GM12878 (cell line): Measurements from ENCODE around the gene PDRG1. TPM values are rescaled to one million over a fixed set of nuclear protein-coding genes. Genes with fewer than 3 reads are reported as not detected.

ENCODE experiments used
- CHD2 ChIP-seq: IDR thresholded peaks from 2 replicates; pipeline ENCODE4 v1.6.1; 2011; ENCODE audit warnings: low read depth, low read length, improper control_type of control experiment, borderline replicate concordance
- PAX8 ChIP-seq: fragments of 450-650 bp; IDR thresholded peaks from 2 replicates; pipeline ENCODE4 v1.6.1; 2017; ENCODE audit warnings: mild to moderate bottlenecking, moderate library complexity
- SRF ChIP-seq, 2 experiments: IDR thresholded peaks; 2 replicates each; pipeline ENCODE4 v1.6.1; 2011; ENCODE audit warnings: low read depth in 2 of 2, low read length in 2 of 2, mild to moderate bottlenecking in 1 of 2, moderate library complexity in 1 of 2
- SUPT20H ChIP-seq: IDR thresholded peaks from 2 replicates; pipeline ENCODE4 v1.6.1; 2011; ENCODE audit warnings: low read depth, mild to moderate bottlenecking, low read length, moderate library complexity, borderline replicate concordance; ENCODE audit not compliant: control insufficient read depth
- ZNF274 ChIP-seq: IDR thresholded peaks from one replicate; pipeline ENCODE4 v1.8.0; 2011; ENCODE audit not compliant: insufficient read length, insufficient read depth
- polyA plus RNA-seq, 11 experiments: library from polyadenylated mRNA; depleted of rRNA in 4 of 11; unstranded in 6 of 11; stranded (reverse) in 5 of 11; fragments of >200 nt; fragmentation: Nextera tagmentation in 4 of 11; fragmentation: Illumina TruSeq in 1 of 11; extraction: Ambion mirVana in 4 of 11; extraction: Trizol in 1 of 11; gene quantifications; 1 replicate in 1 of 11; 2 replicates in 10 of 11; pipeline versions ENCODE4 v1.2.1 to v1.2.3, GENCODE V29; 2011 to 2016; ENCODE audit warnings: inconsistent platforms in 2 of 11, missing spikeins in 2 of 11, low read depth in 1 of 11
- small RNA-seq: library from RNA; depleted of rRNA; stranded (forward); fragments of <200 nt; gene quantifications from one replicate; pipeline ENCODE3, GENCODE V24; 2014
- total RNA-seq, 4 experiments: library from RNA; depleted of rRNA in 3 of 4; stranded (reverse); fragments of >200 nt in 3 of 4; fragmentation: Illumina TruSeq in 1 of 4; extraction: Trizol in 1 of 4; gene quantifications; 2 replicates each; pipeline versions ENCODE4 v1.2.1 to v1.2.3, GENCODE V29; 2013 to 2021

PDRG1 gene
- total and polyA plus RNA-seq, 10 of the 15 experiments (the other 5 are each of a cell fraction or from before 2014, with no cell fraction given), result 11.1 to 55.8 (median 23.3) TPM

DNA sequence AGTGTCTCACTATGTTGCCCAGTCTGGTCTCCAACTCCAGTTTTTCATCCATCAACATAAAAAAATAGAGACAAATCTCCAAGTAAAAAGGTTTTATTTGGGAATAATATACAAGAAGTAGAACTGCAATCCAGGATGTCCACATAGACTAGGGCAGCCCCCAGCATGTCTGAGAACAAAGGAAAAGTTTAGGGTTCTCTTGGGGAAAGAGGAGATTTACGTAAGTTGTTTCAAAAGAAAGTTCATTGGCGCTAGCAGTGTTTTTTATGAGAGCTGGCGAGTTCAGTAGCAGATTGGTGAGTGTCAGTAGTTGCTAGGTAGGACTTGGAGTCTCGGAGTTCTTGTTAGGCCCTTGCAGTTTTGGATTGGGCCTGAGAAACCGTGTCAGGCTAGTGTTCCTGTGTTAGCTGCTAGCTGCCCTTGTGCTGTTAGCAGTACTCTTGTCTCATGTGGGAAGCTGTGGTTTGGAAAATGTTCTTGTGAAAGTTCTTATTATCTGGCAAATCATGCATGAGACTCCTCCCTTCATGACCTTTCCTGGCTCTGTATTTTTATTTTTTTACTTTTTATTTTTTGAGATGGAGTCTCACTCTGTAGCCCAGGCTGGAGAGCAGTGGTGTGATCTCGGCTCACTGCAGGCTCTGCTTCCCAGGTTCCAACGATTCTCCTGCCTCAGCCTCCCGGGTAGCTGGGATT is 56.7 kb downstream of the PDRG1 start (continued):
- TF ChIP-seq CHD2 (peak; percentile 24; the same call in 1 of the 2 replicates), ZNF274 (no peak), PAX8 (no peak), SRF (IDR thresholded peaks at IDR 0.05; ENCODE audit: low read depth in 2 of 2, low read length in 2 of 2) (no peak), SUPT20H (no peak)

Small RNA genes lying within 50 kb of the gene (small RNA-seq; reads per million reads assigned to genes)
- not detected for gene RNU1-94P

Other genes with a start within 250 kb of the PDRG1 start
Only the 7 nearest of the 10 such genes appear.
- 0.28 and 0.44 TPM in 2 replicates for gene MYLK2, start 132.7 kb downstream of the PDRG1 start, total RNA-seq (2014; rRNA removed)
- 0.18 and 0.23 TPM in 2 replicates for gene MYLK2, start 132.7 kb downstream of the PDRG1 start, total RNA-seq (2014; rRNA removed; fragmentation: Illumina TruSeq; extraction: Trizol)
- gene MYLK2, start 132.7 kb downstream of the PDRG1 start, total RNA-seq (2021), result 0.58 and 0.67 TPM in 2 replicates
- gene MYLK2, start 132.7 kb downstream of the PDRG1 start, polyA plus RNA-seq (2011; rRNA removed), result 0.06 and 0.07 TPM in 2 replicates
- gene MYLK2, start 132.7 kb downstream of the PDRG1 start, polyA plus RNA-seq (2014; fragmentation: Illumina TruSeq; extraction: Trizol), result 0.08 and 0.09 TPM in 2 replicates
- gene MYLK2, start 132.7 kb downstream of the PDRG1 start, polyA plus RNA-seq (2014; fragmentation: Nextera tagmentation; extraction: Ambion mirVana), result under 1 TPM in 1 of 2 experiments, not detected in 1; 0.04 TPM
- 0.47 and 0.80 TPM in 2 replicates for gene MYLK2, start 132.7 kb downstream of the PDRG1 start, polyA plus RNA-seq (2014; rRNA removed)
- gene MYLK2, start 132.7 kb downstream of the PDRG1 start, polyA plus RNA-seq (2016; fragmentation: Nextera tagmentation; extraction: Ambion mirVana), result under 1 TPM; 0.15 to 0.24 TPM
- gene FOXS1, start 106.4 kb downstream of the PDRG1 start, total RNA-seq (2014; rRNA removed), result not detected in 2 replicates
- not detected in 2 replicates for gene FOXS1, start 106.4 kb downstream of the PDRG1 start, total RNA-seq (2014; rRNA removed; fragmentation: Illumina TruSeq; extraction: Trizol)
- not detected in 2 replicates for gene FOXS1, start 106.4 kb downstream of the PDRG1 start, total RNA-seq (2021)
- not detected in 2 replicates for gene FOXS1, start 106.4 kb downstream of the PDRG1 start, polyA plus RNA-seq (2011; rRNA removed)
- not detected in 2 replicates for gene FOXS1, start 106.4 kb downstream of the PDRG1 start, polyA plus RNA-seq (2014; fragmentation: Illumina TruSeq; extraction: Trizol)
- gene FOXS1, start 106.4 kb downstream of the PDRG1 start, polyA plus RNA-seq (2014; fragmentation: Nextera tagmentation; extraction: Ambion mirVana), result not detected
- gene FOXS1, start 106.4 kb downstream of the PDRG1 start, polyA plus RNA-seq (2014; rRNA removed), result not detected in 2 replicates
- not detected for gene FOXS1, start 106.4 kb downstream of the PDRG1 start, polyA plus RNA-seq (2016; fragmentation: Nextera tagmentation; extraction: Ambion mirVana)
- gene DUSP15, start 81.5 kb downstream of the PDRG1 start, total RNA-seq (2014; rRNA removed), result 1.4 and 3.0 TPM in 2 replicates
- gene DUSP15, start 81.5 kb downstream of the PDRG1 start, total RNA-seq (2014; rRNA removed; fragmentation: Illumina TruSeq; extraction: Trizol), result 0.67 and 0.83 TPM in 2 replicates
- gene DUSP15, start 81.5 kb downstream of the PDRG1 start, total RNA-seq (2021), result 2.5 and 3.2 TPM in 2 replicates
- 0.89 and 1.8 TPM in 2 replicates for gene DUSP15, start 81.5 kb downstream of the PDRG1 start, polyA plus RNA-seq (2011; rRNA removed)
- gene DUSP15, start 81.5 kb downstream of the PDRG1 start, polyA plus RNA-seq (2014; fragmentation: Illumina TruSeq; extraction: Trizol), result 0.22 TPM in 1 of 2 replicates, not detected in the other
- gene DUSP15, start 81.5 kb downstream of the PDRG1 start, polyA plus RNA-seq (2014; fragmentation: Nextera tagmentation; extraction: Ambion mirVana), result under 1 TPM in 1 of 2 experiments, not detected in 1; 0.06 TPM
- 2.4 and 3.0 TPM in 2 replicates for gene DUSP15, start 81.5 kb downstream of the PDRG1 start, polyA plus RNA-seq (2014; rRNA removed)
- gene DUSP15, start 81.5 kb downstream of the PDRG1 start, polyA plus RNA-seq (2016; fragmentation: Nextera tagmentation; extraction: Ambion mirVana), result under 1 TPM; 0.16 to 0.33 TPM
- 0.17 TPM in 1 of 2 replicates, not detected in the other for gene TTLL9, start 81.4 kb downstream of the PDRG1 start, total RNA-seq (2014; rRNA removed)
- 0.04 and 0.09 TPM in 2 replicates for gene TTLL9, start 81.4 kb downstream of the PDRG1 start, total RNA-seq (2014; rRNA removed; fragmentation: Illumina TruSeq; extraction: Trizol)
- gene TTLL9, start 81.4 kb downstream of the PDRG1 start, total RNA-seq (2021), result 0.08 and 0.21 TPM in 2 replicates
- 0.62 and 0.77 TPM in 2 replicates for gene TTLL9, start 81.4 kb downstream of the PDRG1 start, polyA plus RNA-seq (2011; rRNA removed)
- 0.14 and 0.15 TPM in 2 replicates for gene TTLL9, start 81.4 kb downstream of the PDRG1 start, polyA plus RNA-seq (2014; fragmentation: Illumina TruSeq; extraction: Trizol)
- under 1 TPM in 1 of 2 experiments, not detected in 1; 0.03 TPM for gene TTLL9, start 81.4 kb downstream of the PDRG1 start, polyA plus RNA-seq (2014; fragmentation: Nextera tagmentation; extraction: Ambion mirVana)
- 0.14 and 0.22 TPM in 2 replicates for gene TTLL9, start 81.4 kb downstream of the PDRG1 start, polyA plus RNA-seq (2014; rRNA removed)
- under 1 TPM in 1 of 2 experiments, not detected in 1; 0.08 TPM for gene TTLL9, start 81.4 kb downstream of the PDRG1 start, polyA plus RNA-seq (2016; fragmentation: Nextera tagmentation; extraction: Ambion mirVana)
- under 0.01 TPM in 1 of 2 replicates, not detected in the other for gene XKR7, start 16.1 kb upstream of the PDRG1 start, total RNA-seq (2014; rRNA removed)
- not detected in 2 replicates for gene XKR7, start 16.1 kb upstream of the PDRG1 start, total RNA-seq (2014; rRNA removed; fragmentation: Illumina TruSeq; extraction: Trizol)
- gene XKR7, start 16.1 kb upstream of the PDRG1 start, total RNA-seq (2021), result not detected in 2 replicates
- not detected in 2 replicates for gene XKR7, start 16.1 kb upstream of the PDRG1 start, polyA plus RNA-seq (2011; rRNA removed)
- gene XKR7, start 16.1 kb upstream of the PDRG1 start, polyA plus RNA-seq (2014; fragmentation: Illumina TruSeq; extraction: Trizol), result not detected in 2 replicates
- gene XKR7, start 16.1 kb upstream of the PDRG1 start, polyA plus RNA-seq (2014; fragmentation: Nextera tagmentation; extraction: Ambion mirVana), result not detected
- gene XKR7, start 16.1 kb upstream of the PDRG1 start, polyA plus RNA-seq (2014; rRNA removed), result not detected in 2 replicates
- not detected for gene XKR7, start 16.1 kb upstream of the PDRG1 start, polyA plus RNA-seq (2016; fragmentation: Nextera tagmentation; extraction: Ambion mirVana)
- gene CCM2L, start 58.4 kb upstream of the PDRG1 start, total RNA-seq (2014; rRNA removed), result not detected in 2 replicates
- not detected in 2 replicates for gene CCM2L, start 58.4 kb upstream of the PDRG1 start, total RNA-seq (2014; rRNA removed; fragmentation: Illumina TruSeq; extraction: Trizol)
- gene CCM2L, start 58.4 kb upstream of the PDRG1 start, total RNA-seq (2021), result not detected in 2 replicates
- gene CCM2L, start 58.4 kb upstream of the PDRG1 start, polyA plus RNA-seq (2011; rRNA removed), result not detected in 2 replicates
- not detected in 2 replicates for gene CCM2L, start 58.4 kb upstream of the PDRG1 start, polyA plus RNA-seq (2014; fragmentation: Illumina TruSeq; extraction: Trizol)
- gene CCM2L, start 58.4 kb upstream of the PDRG1 start, polyA plus RNA-seq (2014; fragmentation: Nextera tagmentation; extraction: Ambion mirVana), result not detected
- gene CCM2L, start 58.4 kb upstream of the PDRG1 start, polyA plus RNA-seq (2014; rRNA removed), result not detected in 2 replicates
- not detected for gene CCM2L, start 58.4 kb upstream of the PDRG1 start, polyA plus RNA-seq (2016; fragmentation: Nextera tagmentation; extraction: Ambion mirVana)
- 30.2 and 30.3 TPM in 2 replicates for gene HCK, start 100.2 kb upstream of the PDRG1 start, total RNA-seq (2014; rRNA removed)
- 20.5 TPM in 2 replicates for gene HCK, start 100.2 kb upstream of the PDRG1 start, total RNA-seq (2014; rRNA removed; fragmentation: Illumina TruSeq; extraction: Trizol)
- gene HCK, start 100.2 kb upstream of the PDRG1 start, total RNA-seq (2021), result 20.1 and 21.0 TPM in 2 replicates
- 1.5 and 3.0 TPM in 2 replicates for gene HCK, start 100.2 kb upstream of the PDRG1 start, polyA plus RNA-seq (2011; rRNA removed)
- 22.5 and 25.2 TPM in 2 replicates for gene HCK, start 100.2 kb upstream of the PDRG1 start, polyA plus RNA-seq (2014; fragmentation: Illumina TruSeq; extraction: Trizol)
- 1 to 10 TPM; 1.3 to 2.1 TPM for gene HCK, start 100.2 kb upstream of the PDRG1 start, polyA plus RNA-seq (2014; fragmentation: Nextera tagmentation; extraction: Ambion mirVana)
- 25.0 and 26.7 TPM in 2 replicates for gene HCK, start 100.2 kb upstream of the PDRG1 start, polyA plus RNA-seq (2014; rRNA removed)
- gene HCK, start 100.2 kb upstream of the PDRG1 start, polyA plus RNA-seq (2016; fragmentation: Nextera tagmentation; extraction: Ambion mirVana), result 10 to 100 TPM; 16.5 to 16.8 TPM